Chondrocyte (in vitro differentiated cells): Measurements from ENCODE around the gene OR10K2. TPM values are rescaled to one million over a fixed set of nuclear protein-coding genes. Genes with fewer than 3 reads are reported as not detected.
"Not testable (repeated sequence)": the region's sequence is repeated elsewhere in the genome, so short reads cannot be mapped to it uniquely, and the experiment has no call there.

Source experiments
- DNase-seq: peaks from one replicate; pipeline ENCODE4 v3.0.0; 2021; ENCODE audit warnings: mixed read lengths, low spot score
- H3K27ac Mint-ChIP-seq: one replicate; pipeline ENCODE4 v1.8.0; 2021; ENCODE audit warnings: mild to moderate bottlenecking, moderate library complexity, mixed read lengths; ENCODE audit not compliant: unreplicated experiment
- H3K27me3 Mint-ChIP-seq: 2 replicates; pipeline ENCODE4 v1.8.0; 2021; ENCODE audit warnings: low read depth, mixed read lengths
- H3K36me3 Mint-ChIP-seq: 2 replicates; pipeline ENCODE4 v1.8.0; 2021; ENCODE audit warnings: low read depth, mixed read lengths
- H3K4me1 Mint-ChIP-seq: 2 replicates; pipeline ENCODE4 v1.8.0; 2021; ENCODE audit warnings: low read depth, mild to moderate bottlenecking, mixed read lengths
- H3K4me3 Mint-ChIP-seq: one replicate; pipeline ENCODE4 v1.8.0; 2021; ENCODE audit warnings: mild to moderate bottlenecking, moderate library complexity, mixed read lengths; ENCODE audit not compliant: unreplicated experiment
- H3K9me3 Mint-ChIP-seq: 2 replicates; pipeline ENCODE4 v1.8.0; 2021; ENCODE audit warnings: low read depth, mixed read lengths
- CTCF ChIP-seq: fragments of 200-600 bp; sonication (generic); IDR thresholded peaks from 2 replicates; pipeline ENCODE4 v1.5.0; 2021; ENCODE audit warnings: antibody characterized with exemption, mild to moderate bottlenecking, moderate library complexity
- total RNA-seq: library from RNA; stranded (reverse); gene quantifications from 3 replicates; pipeline ENCODE4 v1.2.1, GENCODE V29; 2021

OR10K2 gene
- total RNA-seq, 1 donor from 2014 or later = not detected

GRCh38 chr1:158454537-158454936 is 28.5 kb upstream of the OR10K2 start:
- Mint-ChIP-seq H3K4me1 (no peaks in the 10 kb centered on the region), H3K27ac (no peak overlapping the region), H3K9me3 (peaks cover 22% of the 10 kb centered on the region), H3K36me3 (peaks cover 2% of the 10 kb centered on the region), H3K4me3 (no peak overlapping the region), H3K27me3 (peaks cover 2% of the 10 kb centered on the region)
- no peak for DNase-seq
- TF ChIP-seq CTCF = no peak

GRCh38 chr1:158445376-158445775 is 19.3 kb upstream of the OR10K2 start:
- H3K4me3 Mint-ChIP-seq = no peak overlapping the region
- no peak for DNase-seq
- no peaks in the 10 kb centered on the region for H3K9me3 Mint-ChIP-seq
- H3K36me3 Mint-ChIP-seq = no peaks in the 10 kb centered on the region
- no peaks in the 10 kb centered on the region for H3K4me1 Mint-ChIP-seq
- H3K27me3 Mint-ChIP-seq = no peaks in the 10 kb centered on the region
- TF ChIP-seq CTCF = no peak
- H3K27ac Mint-ChIP-seq = no peak overlapping the region

DNA sequence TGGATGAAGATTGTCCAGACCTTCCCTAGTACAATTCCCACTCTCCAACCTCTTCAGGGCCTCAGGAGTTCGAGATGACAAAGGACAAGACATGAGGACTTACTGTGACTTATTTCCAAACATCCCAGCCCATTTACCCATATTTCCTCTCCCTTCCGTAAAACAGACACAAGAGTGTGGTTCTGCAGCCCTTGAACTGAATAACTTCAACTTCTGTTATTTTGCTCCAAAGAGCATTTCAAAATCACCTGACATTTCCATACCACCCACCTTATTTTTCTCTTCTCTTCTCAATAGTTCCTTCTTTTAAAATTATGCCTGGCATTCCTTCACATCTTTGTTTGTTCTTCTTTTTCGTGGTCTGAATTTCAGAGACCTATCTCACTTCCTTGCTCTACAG is 8.7 kb upstream of the OR10K2 start:
- no peak for DNase-seq
- Mint-ChIP-seq H3K4me3 (no peak overlapping the region), H3K27me3 (peaks cover 7% of the 10 kb centered on the region), H3K36me3 (no peaks in the 10 kb centered on the region), H3K9me3 (peaks cover 3% of the 10 kb centered on the region), H3K4me1 (no peaks in the 10 kb centered on the region), H3K27ac (no peak overlapping the region)
- no peak for TF ChIP-seq CTCF

DNA sequence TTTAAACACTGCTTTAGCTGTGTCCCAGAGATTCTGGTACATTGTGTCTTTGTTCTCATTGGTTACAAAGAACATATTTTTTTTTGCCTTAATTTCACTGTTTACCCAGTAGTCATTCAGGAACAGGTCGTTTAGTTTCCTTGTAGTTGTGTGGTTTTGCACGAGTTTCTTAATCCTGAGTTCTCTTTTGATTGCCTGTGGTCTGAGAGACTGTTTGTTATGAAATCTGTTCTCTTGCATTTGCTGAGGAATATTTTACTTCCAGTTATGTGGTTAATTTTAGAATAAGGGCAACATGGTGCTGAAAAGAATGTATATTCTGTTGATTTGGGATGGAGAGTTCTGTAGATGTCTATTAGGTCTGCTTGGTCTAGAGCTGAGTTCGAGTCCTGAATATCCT is 4.1 kb upstream of the OR10K2 start:
- not testable (repeated sequence) for DNase-seq, H3K27me3 Mint-ChIP-seq, H3K4me1 Mint-ChIP-seq, H3K4me3 Mint-ChIP-seq, H3K27ac Mint-ChIP-seq, H3K36me3 Mint-ChIP-seq
- peaks cover 11% of the 10 kb centered on the region for H3K9me3 Mint-ChIP-seq

DNA sequence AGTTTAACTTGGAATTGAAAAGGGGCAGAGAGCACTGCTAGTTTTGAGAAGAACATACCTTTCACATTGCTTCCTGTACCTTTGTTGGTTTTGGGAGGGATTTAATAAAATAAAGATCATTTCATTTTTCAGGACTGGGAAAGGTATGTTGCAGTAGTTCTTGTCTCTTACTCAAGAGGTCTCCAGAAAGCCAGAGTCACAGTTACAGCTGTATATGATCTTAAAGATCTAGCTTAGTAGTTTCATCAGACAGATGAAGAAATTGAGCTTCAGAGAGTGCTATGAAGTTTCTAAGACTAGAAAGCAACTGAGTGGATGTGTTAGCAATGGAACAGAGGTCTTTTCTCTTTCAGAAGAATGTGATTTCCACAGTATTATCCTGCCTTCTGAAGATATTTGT is 1.0 kb downstream of the OR10K2 start:
- no peaks in the 10 kb centered on the region for H3K4me1 Mint-ChIP-seq
- no peaks in the 10 kb centered on the region for H3K27me3 Mint-ChIP-seq
- H3K27ac Mint-ChIP-seq = no peak overlapping the region
- no peaks in the 10 kb centered on the region for H3K36me3 Mint-ChIP-seq
- H3K4me3 Mint-ChIP-seq = no peak overlapping the region
- DNase-seq = no peak
- H3K9me3 Mint-ChIP-seq = peaks cover 9% of the 10 kb centered on the region
- TF ChIP-seq CTCF = no peak

DNA sequence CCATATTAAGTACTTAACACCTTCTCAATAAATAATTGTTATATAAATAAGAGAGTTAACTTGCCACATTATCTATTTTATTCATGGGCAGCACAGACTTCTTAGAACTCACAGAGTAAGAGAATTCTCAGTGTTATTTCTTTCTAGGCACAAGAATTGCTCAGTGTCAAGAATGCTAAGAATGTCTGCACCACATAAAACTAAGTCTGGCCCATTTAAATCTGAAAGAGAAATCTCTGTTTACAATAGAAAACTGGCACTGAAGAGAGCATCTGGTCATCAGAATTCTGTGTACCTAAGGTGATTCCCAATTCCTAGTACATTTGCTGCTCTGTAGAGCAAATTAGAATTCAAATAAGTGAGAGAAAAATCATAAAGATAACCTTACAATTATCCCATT is 3.8 kb downstream of the OR10K2 start:
- H3K27ac Mint-ChIP-seq = no peak overlapping the region
- no peaks in the 10 kb centered on the region for H3K27me3 Mint-ChIP-seq
- no peaks in the 10 kb centered on the region for H3K9me3 Mint-ChIP-seq
- TF ChIP-seq CTCF = no peak
- DNase-seq = no peak
- H3K36me3 Mint-ChIP-seq = no peaks in the 10 kb centered on the region
- no peak overlapping the region for H3K4me3 Mint-ChIP-seq
- no peaks in the 10 kb centered on the region for H3K4me1 Mint-ChIP-seq
